ENCODE measurements around the gene POM121L2. TPM values are rescaled to one million over a fixed set of nuclear protein-coding genes. Genes with fewer than 3 reads are reported as not detected.

The POM121L2 gene
- total and polyA plus RNA-seq, 9 of the 15 experiments (the other 6 are each of a cell fraction or from before 2014, with no cell fraction given), result 0.23 to 0.45 TPM; not detected in 7

- TF ChIP-seq JUND (IDR thresholded peaks at IDR 0.05; ENCODE audit: borderline replicate concordance, low read depth, low read length) (peak; percentile 49; the same call in 1 of the 2 replicates), JUND (tag; IDR thresholded peaks at IDR 0.05; ENCODE audit: borderline replicate concordance, low read depth, low read length) (no peak; the same call in 2 of the 3 replicates), ZNF695 (CRISPR knock-in tag; IDR thresholded peaks at IDR 0.05) (no peak), COPS2 (conservative IDR thresholded peaks at IDR 0.05) (no peak), MCM5 (IDR thresholded peaks at IDR 0.05; ENCODE audit: low read depth) (no peak), ZKSCAN3 (CRISPR knock-in tag; IDR thresholded peaks at IDR 0.05) (no peak), FOXJ3 (CRISPR knock-in tag; IDR thresholded peaks at IDR 0.05) (no peak), JUN (IDR thresholded peaks at IDR 0.05; ENCODE audit: borderline replicate concordance, low read depth, low read length) (peak; percentile 60; the same call in 1 of the 2 replicates), JUN (CRISPR knock-in tag; IDR thresholded peaks at IDR 0.05; ENCODE audit: borderline replicate concordance) (no peak), CXXC5 (CRISPR knock-in tag; IDR thresholded peaks at IDR 0.05) (peak; percentile 95), ZMIZ1 (IDR thresholded peaks at IDR 0.05; ENCODE audit: low read depth in 2 of 2, low read length in 2 of 2) (peak in 1 of 2 experiments; percentile 37; a peak in 1 of 4 replicates), LARP7 (IDR thresholded peaks at IDR 0.05) (peak; percentile 82), U2AF1 (optimal IDR thresholded peaks at IDR 0.05; ENCODE audit: low read depth, low read length) (no peak), SRSF7 (optimal IDR thresholded peaks at IDR 0.05; ENCODE audit: low read depth, low read length) (no peak), MCM2 (IDR thresholded peaks at IDR 0.05; ENCODE audit: low read depth) (no peak), TBL1XR1 (IDR thresholded peaks at IDR 0.05; ENCODE audit: low read length in 2 of 2) (peak; percentile 64 to 96), ARID4B (CRISPR knock-in tag; IDR thresholded peaks at IDR 0.05) (no peak)
Observed at GRCh38 chr6:27290065-27290849, 21.8 kb downstream of the POM121L2 start (continued).
